ENCODE data around the gene GRIFIN.

GRIFIN gene, protein sequence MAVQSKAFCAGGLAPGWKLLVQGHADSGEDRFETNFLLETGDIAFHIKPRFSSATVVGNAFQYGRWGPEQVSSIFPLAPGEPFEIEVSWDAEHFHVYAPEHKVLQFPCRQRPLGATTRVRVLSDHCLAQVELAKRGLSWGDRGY

DNA sequence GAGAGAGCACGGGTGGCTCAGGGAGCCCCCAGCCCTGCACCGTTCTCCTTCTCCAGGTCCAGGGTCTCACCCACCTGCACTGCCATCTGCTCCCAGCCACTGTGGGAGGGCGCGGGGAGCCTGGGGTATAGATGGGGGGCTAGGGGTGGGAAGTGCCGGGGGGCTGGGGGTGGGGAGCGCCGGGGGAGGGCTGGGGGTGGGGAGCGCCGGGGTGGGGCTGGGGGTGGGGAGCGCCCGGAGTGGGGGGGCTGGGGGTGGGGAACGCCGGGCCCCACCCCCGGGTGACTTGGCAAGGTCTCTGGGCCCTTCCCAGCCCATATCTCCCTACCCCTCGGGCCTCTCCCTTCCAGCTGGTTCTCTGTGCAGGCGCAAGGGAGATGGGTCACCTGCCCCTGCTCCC lies at the start of gene GRIFIN:
TSS of gene GRIFIN (minus strand) at position 101 of the 400 bp plus-strand sequence. CDS start at position 86, 15 bp downstream.
- Histone ChIP-seq H3K27ac (ENCODE audit: low read length) (no peak within 1 kb of the TSS), H3K4me3 (ENCODE audit: low read length) (no peak within 1 kb of the TSS), H3K4me1 (ENCODE audit: control insufficient read depth, insufficient read depth, low read length) (peaks cover 13% of the 10 kb centered on the region), H3K36me3 (ENCODE audit: control insufficient read depth, insufficient read depth, low read length) (no peaks in the 10 kb centered on the region; the same call in 1 of the 2 replicates), H3K27me3 (ENCODE audit: control insufficient read depth, insufficient read depth, low read length) (no peaks in the 10 kb centered on the region), H3K9me3 (ENCODE audit: control insufficient read depth, insufficient read depth, low read length) (no peaks in the 10 kb centered on the region)
- no peak for DNase-seq (ENCODE audit: low read depth, low spot score)
- no CpG with 5 or more reads among the region's 16 CpGs for WGBS (ENCODE audit: insufficient coverage, insufficient read length)

DNA sequence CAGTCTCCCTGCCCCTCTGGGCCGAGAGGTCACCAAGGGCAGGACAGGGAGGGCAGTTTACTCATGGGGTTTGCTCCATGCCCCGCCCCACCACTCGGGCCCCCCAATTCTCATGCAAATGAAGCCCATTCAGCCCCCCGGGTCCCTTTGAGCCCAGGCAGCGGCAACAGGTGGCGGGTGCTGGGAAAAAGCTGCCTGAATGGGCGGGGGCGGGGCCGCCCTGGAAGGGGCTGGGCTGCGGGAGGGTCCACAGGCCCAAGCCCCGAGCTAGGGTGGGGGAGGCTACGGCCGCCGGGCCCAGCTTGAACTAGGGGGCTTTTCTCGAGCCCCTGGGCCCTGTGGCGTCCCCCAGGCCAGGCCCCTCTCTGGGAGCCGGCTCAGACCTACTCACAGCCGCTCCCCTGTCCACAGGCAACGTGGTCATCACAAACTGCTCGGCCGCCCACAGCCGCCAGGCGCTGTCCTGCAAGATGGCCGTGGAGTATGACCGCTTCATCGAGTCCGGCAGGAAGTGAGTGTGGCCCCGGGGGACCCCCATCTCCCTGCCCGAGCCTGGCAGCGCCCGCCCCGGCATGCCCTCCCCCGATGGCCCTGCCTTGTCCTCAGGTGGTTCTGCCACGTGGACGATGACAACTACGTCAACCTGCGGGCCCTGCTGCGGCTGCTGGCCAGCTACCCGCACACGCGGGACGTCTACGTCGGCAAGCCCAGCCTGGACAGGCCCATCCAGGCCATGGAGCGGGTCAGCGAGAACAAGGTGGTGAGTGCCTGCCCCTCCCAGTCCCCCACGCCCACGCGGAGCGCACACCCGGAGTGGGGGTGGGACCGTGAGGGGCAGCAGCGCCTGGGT lies 48.8 kb upstream of the GRIFIN start:
- Histone ChIP-seq H3K36me3 (ENCODE audit: control insufficient read depth, insufficient read depth, low read length) (peaks cover 18% of the 10 kb centered on the region; the same call in 1 of the 2 replicates), H3K4me1 (ENCODE audit: control insufficient read depth, insufficient read depth, low read length) (peaks cover 34% of the 10 kb centered on the region), H3K4me3 (ENCODE audit: low read length) (no peak overlapping the region), H3K9me3 (ENCODE audit: control insufficient read depth, insufficient read depth, low read length) (no peaks in the 10 kb centered on the region), H3K27me3 (ENCODE audit: control insufficient read depth, insufficient read depth, low read length) (no peaks in the 10 kb centered on the region), H3K27ac (ENCODE audit: low read length) (no peak overlapping the region)
- no CpG with 5 or more reads among the region's 53 CpGs for WGBS (ENCODE audit: insufficient coverage, insufficient read length)
- DNase-seq (ENCODE audit: low read depth, low spot score), result peak; percentile 72

DNA sequence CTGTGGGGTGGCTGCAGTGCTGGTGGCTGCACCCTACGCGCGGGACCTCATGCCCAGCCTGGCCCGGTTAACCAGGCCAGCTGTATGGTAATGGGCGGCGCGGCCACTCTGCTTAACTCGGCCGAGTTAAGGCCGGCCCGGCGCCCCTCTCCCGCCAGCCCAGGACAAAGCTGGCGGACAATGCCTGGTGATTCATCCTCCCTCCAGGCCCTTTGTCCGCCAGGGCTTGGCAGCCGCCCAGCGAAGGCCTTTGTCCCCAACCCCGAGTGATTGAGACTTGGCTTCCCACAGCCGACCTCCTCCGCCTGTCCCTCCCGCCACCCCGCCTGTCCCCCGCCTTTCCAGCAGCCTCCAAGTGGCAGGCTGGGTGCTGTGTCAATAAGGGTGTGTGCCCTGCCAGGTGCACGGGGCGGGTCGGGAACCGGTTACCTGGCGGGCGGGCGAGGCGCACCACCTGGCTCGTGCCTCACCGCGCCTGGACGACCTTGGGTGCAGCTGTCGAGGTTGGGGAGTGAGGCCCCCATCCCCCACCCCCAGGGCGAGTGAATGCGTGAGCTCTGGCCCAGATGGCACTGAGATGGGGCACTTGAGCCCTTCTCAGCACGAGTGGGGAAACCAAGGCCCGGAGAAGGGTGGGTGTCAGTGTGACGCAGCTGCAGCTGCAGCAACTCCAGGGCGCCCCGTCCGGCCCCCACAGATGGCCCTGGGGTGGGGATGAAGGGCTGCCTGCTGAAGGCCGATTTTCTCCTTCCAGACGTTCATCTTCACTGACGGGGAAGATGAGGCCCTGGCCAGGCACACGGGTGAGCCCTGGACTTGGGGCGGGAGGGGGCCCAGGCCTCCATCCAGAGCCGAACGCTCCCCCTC lies 48.0 kb upstream of the GRIFIN start:
- peaks cover 18% of the 10 kb centered on the region; the same call in 1 of the 2 replicates for H3K36me3 ChIP-seq (ENCODE audit: control insufficient read depth, insufficient read depth, low read length)
- H3K4me3 ChIP-seq (ENCODE audit: low read length), result no peak overlapping the region
- no peaks in the 10 kb centered on the region for H3K9me3 ChIP-seq (ENCODE audit: control insufficient read depth, insufficient read depth, low read length)
- H3K27me3 ChIP-seq (ENCODE audit: control insufficient read depth, insufficient read depth, low read length), result no peaks in the 10 kb centered on the region
- WGBS (ENCODE audit: insufficient coverage, insufficient read length), result no CpG with 5 or more reads among the region's 51 CpGs
- DNase-seq (ENCODE audit: low read depth, low spot score), result no peak
- peaks cover 34% of the 10 kb centered on the region for H3K4me1 ChIP-seq (ENCODE audit: control insufficient read depth, insufficient read depth, low read length)
- no peak overlapping the region for H3K27ac ChIP-seq (ENCODE audit: low read length)

DNA sequence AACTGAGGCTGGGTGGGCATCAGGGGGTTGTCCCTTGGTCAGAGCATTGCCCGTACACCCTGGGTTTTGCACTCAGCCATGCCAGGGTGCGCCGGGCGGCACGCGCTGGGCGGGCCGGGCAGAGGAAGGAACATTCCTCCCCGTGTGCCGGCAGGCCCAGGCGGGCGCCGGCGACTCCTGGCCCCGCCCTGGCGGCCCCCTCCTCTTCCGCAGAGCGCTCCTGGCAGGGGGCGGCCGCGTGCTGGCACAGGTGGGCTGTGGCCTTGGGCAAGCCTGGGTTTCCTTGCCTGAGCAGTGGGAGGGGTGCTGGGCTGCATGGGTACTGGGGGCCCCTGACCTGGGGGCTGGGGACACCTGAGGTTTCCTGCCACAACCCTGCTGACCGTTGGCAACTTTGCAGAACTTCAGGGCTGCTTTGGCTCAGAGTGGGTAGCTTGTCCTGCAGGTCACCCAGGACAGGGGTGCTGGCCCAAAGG lies 47.3 kb upstream of the GRIFIN start:
- DNase-seq (ENCODE audit: low read depth, low spot score), result no peak
- H3K9me3 ChIP-seq (ENCODE audit: control insufficient read depth, insufficient read depth, low read length), result no peaks in the 10 kb centered on the region
- no peak overlapping the region for H3K4me3 ChIP-seq (ENCODE audit: low read length)
- no CpG with 5 or more reads among the region's 22 CpGs for WGBS (ENCODE audit: insufficient coverage, insufficient read length)
- H3K27ac ChIP-seq (ENCODE audit: low read length), result no peak overlapping the region
- H3K4me1 ChIP-seq (ENCODE audit: control insufficient read depth, insufficient read depth, low read length), result peaks cover 34% of the 10 kb centered on the region
- H3K27me3 ChIP-seq (ENCODE audit: control insufficient read depth, insufficient read depth, low read length), result peaks cover under 1% of the 10 kb centered on the region; the same call in 1 of the 2 replicates
- H3K36me3 ChIP-seq (ENCODE audit: control insufficient read depth, insufficient read depth, low read length), result peaks cover 15% of the 10 kb centered on the region; the same call in 1 of the 2 replicates

DNA sequence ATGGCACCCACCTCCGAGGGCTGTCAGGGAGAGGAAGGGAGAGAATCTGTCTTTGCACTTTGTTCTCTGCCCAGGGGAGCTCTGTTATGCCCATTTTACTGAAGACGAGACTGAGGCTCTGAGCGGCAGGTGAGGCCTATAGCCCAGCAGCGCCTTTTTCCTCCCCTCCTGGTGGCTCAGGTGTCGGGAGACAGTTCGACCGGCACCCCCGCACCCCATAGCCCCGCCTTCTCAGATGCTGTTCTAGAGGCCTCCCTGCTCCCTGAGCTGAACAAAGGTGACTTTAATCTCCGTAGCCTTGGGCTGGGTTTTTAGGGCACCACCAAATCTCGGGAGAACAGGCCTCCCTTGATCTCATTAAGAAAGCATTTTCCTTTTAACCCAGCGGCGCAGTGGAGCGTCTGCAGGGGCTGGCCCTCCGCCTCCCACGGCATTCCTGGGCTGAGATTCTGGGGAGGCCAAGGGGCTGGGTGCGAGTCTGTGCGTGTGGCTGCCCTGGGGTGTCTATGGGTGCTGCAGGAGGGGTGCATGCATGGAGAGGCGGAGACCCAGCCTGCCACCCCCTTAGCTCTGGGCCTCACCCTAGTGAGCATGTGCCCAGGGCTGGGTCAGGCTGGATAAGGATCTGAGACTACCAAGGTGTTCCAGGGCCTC lies 46.7 kb upstream of the GRIFIN start:
- WGBS (ENCODE audit: insufficient coverage, insufficient read length), result no CpG with 5 or more reads among the region's 19 CpGs
- H3K4me1 ChIP-seq (ENCODE audit: control insufficient read depth, insufficient read depth, low read length), result peaks cover 35% of the 10 kb centered on the region

DNA sequence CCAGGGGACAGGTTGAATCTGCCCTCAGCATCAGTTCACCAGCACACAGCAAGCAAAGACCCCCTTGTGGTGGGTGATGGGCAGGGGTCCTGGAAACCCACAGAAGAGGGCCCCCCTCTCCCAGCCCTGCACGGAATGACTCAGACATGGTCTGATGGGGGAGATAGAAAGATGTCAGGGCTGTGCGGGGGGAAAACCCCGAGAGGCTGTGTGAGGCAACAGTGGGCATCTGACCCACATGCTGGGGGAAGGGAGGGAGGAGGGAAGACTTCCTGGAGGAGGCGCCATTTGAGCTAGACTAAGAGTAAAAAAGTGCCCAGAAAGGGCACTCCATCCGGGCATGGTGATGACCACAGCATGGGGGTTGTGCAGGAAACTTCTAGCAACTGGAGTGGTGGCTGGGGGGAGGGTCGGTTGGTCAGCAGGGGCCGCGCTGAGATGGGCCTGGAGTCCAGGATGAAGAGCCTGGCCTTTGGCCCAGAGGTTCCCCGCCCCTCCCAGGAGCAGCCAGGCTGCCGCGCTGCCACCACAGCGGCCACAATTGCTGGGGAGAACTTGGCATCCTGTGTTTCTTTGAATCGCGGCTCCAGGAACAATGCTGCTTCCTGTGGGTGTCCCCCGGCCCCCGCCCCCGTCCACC lies 45.9 kb upstream of the GRIFIN start:
- Histone ChIP-seq H3K4me1 (ENCODE audit: control insufficient read depth, insufficient read depth, low read length) (peaks cover 40% of the 10 kb centered on the region), H3K4me3 (ENCODE audit: low read length) (no peak overlapping the region), H3K36me3 (ENCODE audit: control insufficient read depth, insufficient read depth, low read length) (peaks cover 13% of the 10 kb centered on the region; the same call in 1 of the 2 replicates), H3K27me3 (ENCODE audit: control insufficient read depth, insufficient read depth, low read length) (peaks cover 4% of the 10 kb centered on the region; the same call in 1 of the 2 replicates), H3K9me3 (ENCODE audit: control insufficient read depth, insufficient read depth, low read length) (no peaks in the 10 kb centered on the region), H3K27ac (ENCODE audit: low read length) (no peak overlapping the region)
- DNase-seq (ENCODE audit: low read depth, low spot score), result no peak
- no CpG with 5 or more reads among the region's 17 CpGs for WGBS (ENCODE audit: insufficient coverage, insufficient read length)

More for the DNA sequence above, 46.7 kb upstream of the GRIFIN start:
- no peak for DNase-seq (ENCODE audit: low read depth, low spot score)
- Histone ChIP-seq H3K27me3 (ENCODE audit: control insufficient read depth, insufficient read depth, low read length) (peaks cover 4% of the 10 kb centered on the region; the same call in 1 of the 2 replicates), H3K4me3 (ENCODE audit: low read length) (no peak overlapping the region), H3K36me3 (ENCODE audit: control insufficient read depth, insufficient read depth, low read length) (peaks cover 14% of the 10 kb centered on the region; the same call in 1 of the 2 replicates), H3K9me3 (ENCODE audit: control insufficient read depth, insufficient read depth, low read length) (no peaks in the 10 kb centered on the region), H3K27ac (ENCODE audit: low read length) (no peak overlapping the region)

DNA sequence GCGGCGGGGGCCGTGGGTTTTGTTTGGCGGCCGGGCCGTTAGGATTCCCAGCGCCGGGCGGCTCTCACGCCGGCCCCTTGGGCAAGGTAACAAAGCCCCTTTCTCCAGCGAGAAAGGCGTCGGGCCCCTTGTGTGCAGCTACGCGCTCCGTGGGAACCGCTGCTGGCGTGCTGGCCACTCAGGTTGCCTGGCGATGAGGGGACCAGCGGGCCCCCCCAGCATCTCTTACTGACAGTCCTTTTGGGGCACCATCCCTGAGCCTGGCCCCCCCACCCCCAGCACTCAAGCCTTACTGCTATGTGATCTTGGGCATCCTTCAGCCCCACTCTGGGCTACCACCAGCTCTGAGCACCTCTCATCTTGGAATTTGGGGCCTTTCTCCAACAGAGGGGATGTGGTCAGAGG lies 45.1 kb upstream of the GRIFIN start:
- no peaks in the 10 kb centered on the region for H3K9me3 ChIP-seq (ENCODE audit: control insufficient read depth, insufficient read depth, low read length)
- DNase-seq (ENCODE audit: low read depth, low spot score), result no peak
- H3K27me3 ChIP-seq (ENCODE audit: control insufficient read depth, insufficient read depth, low read length), result peaks cover 4% of the 10 kb centered on the region; the same call in 1 of the 2 replicates
- WGBS (ENCODE audit: insufficient coverage, insufficient read length), result no CpG with 5 or more reads among the region's 21 CpGs
- no peak overlapping the region for H3K27ac ChIP-seq (ENCODE audit: low read length)
- H3K4me3 ChIP-seq (ENCODE audit: low read length), result no peak overlapping the region; the same call in 1 of the 2 replicates
- peaks cover 40% of the 10 kb centered on the region for H3K4me1 ChIP-seq (ENCODE audit: control insufficient read depth, insufficient read depth, low read length)
- H3K36me3 ChIP-seq (ENCODE audit: control insufficient read depth, insufficient read depth, low read length), result peaks cover 6% of the 10 kb centered on the region; the same call in 1 of the 2 replicates

DNA sequence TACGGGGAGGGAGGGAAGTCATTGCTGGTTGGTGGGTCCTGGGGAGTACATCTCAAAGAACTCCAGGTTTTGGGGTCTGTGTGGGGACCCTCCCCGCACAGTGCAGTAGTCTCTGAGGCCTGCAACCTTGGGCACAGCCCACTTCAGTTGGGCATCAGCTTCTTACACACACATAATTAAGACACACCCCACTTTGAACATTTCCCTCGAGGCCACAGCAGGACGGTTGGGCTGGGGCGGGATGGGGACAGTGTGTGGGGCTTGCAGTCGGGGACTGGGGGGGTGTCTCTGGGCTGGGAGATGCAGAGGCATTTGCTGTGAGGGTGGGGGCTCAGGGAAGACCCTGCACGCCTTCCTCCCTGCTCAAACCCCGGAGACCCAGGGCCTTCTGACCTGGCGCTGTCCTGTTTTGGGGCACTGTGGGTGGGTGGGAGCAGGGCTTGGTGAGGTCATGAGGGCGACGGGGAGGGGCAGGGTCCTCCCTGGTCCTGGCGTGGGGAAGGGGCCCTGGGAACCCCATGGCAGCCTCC lies 44.6 kb upstream of the GRIFIN start:
- Histone ChIP-seq H3K27ac (ENCODE audit: low read length) (no peak overlapping the region), H3K9me3 (ENCODE audit: control insufficient read depth, insufficient read depth, low read length) (no peaks in the 10 kb centered on the region), H3K4me3 (ENCODE audit: low read length) (peak overlapping the region; percentile 48; the same call in 1 of the 2 replicates), H3K36me3 (ENCODE audit: control insufficient read depth, insufficient read depth, low read length) (0 out of 2 replicates have a peak, but pooled peaks cover 1% of the 10 kb centered on the region), H3K27me3 (ENCODE audit: control insufficient read depth, insufficient read depth, low read length) (peaks cover 4% of the 10 kb centered on the region; the same call in 1 of the 2 replicates), H3K4me1 (ENCODE audit: control insufficient read depth, insufficient read depth, low read length) (peaks cover 40% of the 10 kb centered on the region)
- WGBS (ENCODE audit: insufficient coverage, insufficient read length), result no CpG with 5 or more reads among the region's 12 CpGs
- DNase-seq (ENCODE audit: low read depth, low spot score), result no peak

DNA sequence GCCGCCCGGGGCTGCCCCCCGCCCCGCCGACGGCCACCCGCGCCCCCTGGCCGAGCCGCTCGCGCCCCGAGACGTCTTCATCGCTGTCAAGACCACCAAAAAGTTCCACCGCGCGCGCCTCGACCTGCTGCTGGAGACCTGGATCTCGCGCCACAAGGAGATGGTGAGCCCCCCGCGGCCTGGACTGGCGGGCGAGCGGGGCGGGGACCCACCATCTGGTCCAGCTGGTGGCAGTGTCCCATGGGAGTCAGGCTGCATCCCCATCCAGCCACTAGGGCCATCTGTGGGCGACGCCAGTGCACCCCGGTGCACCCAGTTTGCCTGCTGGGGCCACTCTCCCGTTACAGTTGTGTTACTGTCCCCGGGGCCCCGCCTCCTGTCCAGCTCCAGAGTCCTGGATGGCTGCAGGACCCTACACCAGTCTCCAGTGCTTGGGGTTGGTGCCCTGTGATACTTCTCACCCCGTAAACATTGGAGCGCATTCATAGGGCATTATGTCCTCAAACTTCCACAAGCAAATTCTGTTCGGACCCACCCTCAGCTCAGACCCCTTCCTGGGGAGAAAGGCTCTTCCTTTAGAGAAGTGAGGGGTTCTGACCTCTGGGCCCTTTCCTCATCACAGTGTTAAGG lies 44.0 kb upstream of the GRIFIN start:
- no CpG with 5 or more reads among the region's 37 CpGs for WGBS (ENCODE audit: insufficient coverage, insufficient read length)
- DNase-seq (ENCODE audit: low read depth, low spot score), result no peak
- Histone ChIP-seq H3K36me3 (ENCODE audit: control insufficient read depth, insufficient read depth, low read length) (no peaks in the 10 kb centered on the region), H3K27me3 (ENCODE audit: control insufficient read depth, insufficient read depth, low read length) (peaks cover 4% of the 10 kb centered on the region; the same call in 1 of the 2 replicates), H3K9me3 (ENCODE audit: control insufficient read depth, insufficient read depth, low read length) (no peaks in the 10 kb centered on the region), H3K27ac (ENCODE audit: low read length) (no peak overlapping the region), H3K4me1 (ENCODE audit: control insufficient read depth, insufficient read depth, low read length) (peaks cover 37% of the 10 kb centered on the region), H3K4me3 (ENCODE audit: low read length) (peak overlapping the region; percentile 48; the same call in 1 of the 2 replicates)
